PC-9 (cell line): Measurements from ENCODE around the gene SPACA5. TPM values are rescaled to one million over a fixed set of nuclear protein-coding genes. Genes with fewer than 3 reads are reported as not detected.

Source experiments
- BruUV-seq: library from RNA; stranded (reverse); fragments of 400-500 nt; replicated peaks from 2 replicates; lab custom pipeline; 2021; lab: Mats Ljungman, UMichigan
- CTCF ChIA-PET: fragments of 300-600 bp; sonication (Branson Sonifier 250); formaldehyde crosslinking; loops from one replicate; lab custom pipeline; 2022; ENCODE audit warnings: antibody characterized with exemption; lab: Charles Lee
- POLR2A ChIA-PET: fragments of 300-600 bp; sonication (Branson Sonifier 250); formaldehyde crosslinking; loops from one replicate; lab custom pipeline; 2022; ENCODE audit warnings: antibody characterized with exemption; ENCODE audit not compliant: unreplicated experiment; lab: Charles Lee
- DNase-seq, 2 experiments: peaks; one replicate each; pipeline versions ENCODE4 v3.0.0 to v3.0.0-alpha.2; 2015 to 2022; ENCODE audit warnings: mixed read lengths in 1 of 2
- H2AFZ ChIP-seq: fragments of 200-600 bp; sonication (generic); 2 replicates; pipeline ENCODE4 v1.8.1; 2017; ENCODE audit warnings: antibody characterized with exemption
- H3F3A ChIP-seq: fragments of 200-600 bp; sonication (generic); 2 replicates; pipeline ENCODE4 v1.8.1; 2017; ENCODE audit warnings: antibody characterized with exemption, mild to moderate bottlenecking, low read depth; ENCODE audit not compliant: insufficient read depth
- H3K27ac ChIP-seq: fragments of 200-600 bp; sonication (generic); 2 replicates; pipeline ENCODE4 v1.6.1; 2016; ENCODE audit warnings: mixed run types
- H3K27me3 ChIP-seq: fragments of 200-600 bp; sonication (generic); 2 replicates; pipeline ENCODE4 v1.6.1; 2016; ENCODE audit warnings: low read depth, mixed run types; ENCODE audit not compliant: insufficient read depth
- H3K36me3 ChIP-seq: fragments of 200-600 bp; sonication (generic); 2 replicates; pipeline ENCODE4 v1.6.1; 2016; ENCODE audit warnings: low read depth, mixed run types
- H3K4me1 ChIP-seq: fragments of 200-600 bp; sonication (generic); replicated peaks from 2 replicates; pipeline ENCODE4 v1.6.1; 2016; ENCODE audit warnings: mixed run types; ENCODE audit not compliant: insufficient read depth
- H3K4me2 ChIP-seq: fragments of 200-600 bp; sonication (generic); 2 replicates; pipeline ENCODE4 v1.6.1; 2017; ENCODE audit warnings: mixed run types
- H3K4me3 ChIP-seq: fragments of 200-600 bp; sonication (generic); 2 replicates; pipeline ENCODE4 v1.6.1; 2016; ENCODE audit warnings: mixed run types
- H3K79me2 ChIP-seq: fragments of 200-600 bp; sonication (generic); 2 replicates; pipeline ENCODE4 v1.6.1; 2017; ENCODE audit warnings: low read depth, mixed run types
- H3K9me2 ChIP-seq: fragments of 200-600 bp; sonication (generic); 2 replicates; pipeline ENCODE4 v1.8.1; 2017; ENCODE audit warnings: mild to moderate bottlenecking; ENCODE audit not compliant: insufficient read depth
- H3K9me3 ChIP-seq: fragments of 200-600 bp; sonication (generic); 2 replicates; pipeline ENCODE4 v1.8.1; 2016; ENCODE audit warnings: low read depth; ENCODE audit not compliant: insufficient read depth
- H4K20me1 ChIP-seq: fragments of 200-600 bp; sonication (generic); 2 replicates; pipeline ENCODE4 v1.8.1; 2017; ENCODE audit not compliant: insufficient read depth
- EZH2 ChIP-seq: fragments of 200-600 bp; sonication (generic); IDR thresholded peaks from 2 replicates; pipeline ENCODE4 v1.8.0; 2017; ENCODE audit warnings: antibody characterized with exemption, low read depth
- intact Hi-C: fragments of 100-400 bp; cut with micrococcal nuclease; formaldehyde crosslinking; loops from one replicate; pipeline ENCODE4 v1.10.0; 2022; ENCODE audit not compliant: unreplicated experiment
- total RNA-seq: library from RNA; stranded (reverse); gene quantifications from 2 replicates; pipeline ENCODE4 v1.2.3, GENCODE V29; 2021
- TF ChIP-seq, protein P1 (sequence below): fragments of 200-600 bp; sonication (generic); conservative IDR thresholded peaks from 2 replicates; pipeline ENCODE4 v1.6.1; 2017; ENCODE audit warnings: mixed run types, antibody characterized with exemption, mild to moderate bottlenecking, moderate library complexity

The SPACA5 gene
- total RNA-seq, 1 experiment from 2014 or later, result not detected

DNA sequence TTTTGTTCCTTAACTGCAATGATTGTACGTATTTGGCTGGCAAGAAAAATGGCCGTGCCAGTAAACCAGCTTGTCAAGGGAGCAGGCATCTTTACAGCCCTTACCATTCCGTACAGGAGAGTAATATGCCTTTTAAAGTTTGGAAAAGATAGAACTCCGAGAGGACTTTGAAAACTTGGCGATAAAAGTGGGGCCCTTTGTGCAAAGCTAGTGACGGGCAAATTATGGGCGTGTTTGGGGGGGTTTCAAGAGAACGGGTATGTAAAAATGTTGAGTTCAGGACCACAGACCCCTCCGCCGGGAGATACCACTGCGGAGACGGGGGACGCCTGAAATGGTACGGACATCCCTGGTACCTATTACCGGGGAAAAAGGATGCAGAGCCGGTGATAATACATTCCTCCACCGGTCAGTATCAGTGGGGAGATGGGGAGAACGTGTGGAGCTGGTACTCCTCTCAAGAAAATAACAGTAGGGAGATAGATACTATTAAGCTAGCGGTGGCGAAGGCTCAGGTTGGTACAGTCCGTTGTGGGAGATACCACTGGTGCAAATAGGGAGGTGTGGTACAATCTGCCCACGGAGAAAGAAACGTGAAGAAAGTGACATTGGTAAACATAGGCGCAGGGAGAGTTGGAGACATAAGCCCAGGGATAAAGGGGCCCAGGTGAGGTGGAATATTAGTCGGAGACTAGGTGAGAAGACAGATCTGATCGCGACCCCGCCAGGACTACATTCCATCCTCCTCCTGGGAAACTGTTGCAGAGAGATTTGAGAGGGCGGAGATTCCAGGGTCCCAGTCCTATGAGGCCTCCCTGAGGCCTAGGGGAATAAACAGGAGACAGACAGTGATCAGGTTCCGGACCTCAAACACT is 14.5 kb downstream of the SPACA5 start:
- H3K4me3 ChIP-seq, result peak overlapping the region; percentile 59
- ChIA-PET POLR2A (no interaction called here), CTCF (interaction anchor here (0.5 kb wide), 1 partner anchor 638 kb away, joined by 9 read pairs; no protein-coding TSS in a partner anchor)
- no TSS peak for BruUV-seq
- H3K4me2 ChIP-seq, result peak overlapping the region; percentile 55
- H3F3A ChIP-seq, result no peaks in the 10 kb centered on the region
- H3K36me3 ChIP-seq, result no peaks in the 10 kb centered on the region
- intact Hi-C loops, result loop anchor here (5.0 to 10.0 kb wide), 2 partner anchors 184 to 356 kb away; partner anchors contain the start of gene ZNF81
- H4K20me1 ChIP-seq, result no peaks in the 10 kb centered on the region
- no peaks in the 10 kb centered on the region for H3K27me3 ChIP-seq
- TF ChIP-seq EZH2, result no peak
- TF ChIP-seq, protein P1, sequence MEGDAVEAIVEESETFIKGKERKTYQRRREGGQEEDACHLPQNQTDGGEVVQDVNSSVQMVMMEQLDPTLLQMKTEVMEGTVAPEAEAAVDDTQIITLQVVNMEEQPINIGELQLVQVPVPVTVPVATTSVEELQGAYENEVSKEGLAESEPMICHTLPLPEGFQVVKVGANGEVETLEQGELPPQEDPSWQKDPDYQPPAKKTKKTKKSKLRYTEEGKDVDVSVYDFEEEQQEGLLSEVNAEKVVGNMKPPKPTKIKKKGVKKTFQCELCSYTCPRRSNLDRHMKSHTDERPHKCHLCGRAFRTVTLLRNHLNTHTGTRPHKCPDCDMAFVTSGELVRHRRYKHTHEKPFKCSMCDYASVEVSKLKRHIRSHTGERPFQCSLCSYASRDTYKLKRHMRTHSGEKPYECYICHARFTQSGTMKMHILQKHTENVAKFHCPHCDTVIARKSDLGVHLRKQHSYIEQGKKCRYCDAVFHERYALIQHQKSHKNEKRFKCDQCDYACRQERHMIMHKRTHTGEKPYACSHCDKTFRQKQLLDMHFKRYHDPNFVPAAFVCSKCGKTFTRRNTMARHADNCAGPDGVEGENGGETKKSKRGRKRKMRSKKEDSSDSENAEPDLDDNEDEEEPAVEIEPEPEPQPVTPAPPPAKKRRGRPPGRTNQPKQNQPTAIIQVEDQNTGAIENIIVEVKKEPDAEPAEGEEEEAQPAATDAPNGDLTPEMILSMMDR, result no peak
- H2AFZ ChIP-seq, result peak overlapping the region; percentile 90
- no peaks in the 10 kb centered on the region for H3K9me2 ChIP-seq
- peak overlapping the region; percentile 50; the same call in 1 of the 2 replicates for H3K27ac ChIP-seq
- no peaks in the 10 kb centered on the region for H3K4me1 ChIP-seq
- no peaks in the 10 kb centered on the region for H3K9me3 ChIP-seq
- DNase-seq, result peak; percentile 43 to 53
- H3K79me2 ChIP-seq, result no peaks in the 10 kb centered on the region

DNA sequence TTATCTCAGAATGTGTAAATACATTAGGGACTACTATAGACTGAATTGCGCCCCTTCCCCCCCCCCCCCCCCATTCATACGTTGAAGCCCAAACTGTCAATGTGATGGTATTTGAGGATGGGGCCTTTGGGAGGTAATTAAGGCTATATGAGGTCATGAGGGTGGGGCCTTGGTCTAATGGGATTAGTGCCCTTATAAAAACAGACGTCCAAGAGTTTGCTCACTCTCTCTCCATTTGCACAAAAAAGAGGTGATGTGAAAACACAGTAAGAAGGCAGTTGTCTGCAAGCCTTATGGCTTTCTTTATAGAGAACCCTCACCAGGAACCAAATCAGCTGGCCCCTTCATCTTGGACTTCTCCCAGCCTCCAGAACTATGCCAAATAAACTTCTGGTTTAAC is 15.3 kb downstream of the SPACA5 start:
- Histone ChIP-seq H3K4me3 (no peak overlapping the region), H3K79me2 (no peaks in the 10 kb centered on the region), H3K9me3 (no peaks in the 10 kb centered on the region), H3K27ac (no peak overlapping the region), H2AFZ (no peak overlapping the region), H3F3A (no peaks in the 10 kb centered on the region), H4K20me1 (no peaks in the 10 kb centered on the region), H3K4me1 (no peaks in the 10 kb centered on the region), H3K9me2 (no peaks in the 10 kb centered on the region), H3K27me3 (no peaks in the 10 kb centered on the region), H3K4me2 (no peak overlapping the region), H3K36me3 (no peaks in the 10 kb centered on the region)
- POLR2A ChIA-PET, result no interaction called here
- CTCF ChIA-PET, result no interaction called here
- intact Hi-C loops, result loop anchor here (5.0 to 10.0 kb wide), 2 partner anchors 185 to 357 kb away; partner anchors contain the start of gene ZNF81
- no peak for TF ChIP-seq EZH2
- TF ChIP-seq, protein P1, result no peak
- DNase-seq, result no peak
- no TSS peak for BruUV-seq

DNA sequence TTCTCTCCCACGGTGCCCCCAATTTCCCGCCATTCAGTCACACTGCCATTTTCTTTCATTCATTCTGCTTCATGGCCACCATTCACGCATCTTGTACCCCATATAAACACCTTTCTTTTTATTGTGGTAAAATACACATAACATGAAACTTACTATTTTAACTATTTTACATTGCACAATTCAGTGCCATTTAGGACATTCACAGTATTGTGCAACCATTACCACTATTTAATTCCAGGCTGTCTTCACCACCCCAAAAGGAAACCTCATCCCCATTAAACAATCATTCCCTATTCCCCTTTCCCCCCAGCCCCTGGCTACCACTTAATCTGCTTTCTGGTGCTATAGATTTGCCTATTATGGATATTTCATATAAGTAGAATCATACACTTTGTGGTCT is 15.9 kb downstream of the SPACA5 start:
- H2AFZ ChIP-seq, result no peak overlapping the region
- H4K20me1 ChIP-seq, result no peaks in the 10 kb centered on the region
- no peak overlapping the region for H3K4me3 ChIP-seq
- no peaks in the 10 kb centered on the region for H3F3A ChIP-seq
- no peaks in the 10 kb centered on the region for H3K4me1 ChIP-seq
- no peaks in the 10 kb centered on the region for H3K27me3 ChIP-seq
- intact Hi-C loops, result loop anchor here (5.0 to 10.0 kb wide), 2 partner anchors 185 to 358 kb away; partner anchors contain the start of gene ZNF81
- TF ChIP-seq EZH2, result no peak
- TF ChIP-seq, protein P1, result no peak
- DNase-seq, result no peak
- BruUV-seq, result no TSS peak
- no peaks in the 10 kb centered on the region for H3K9me3 ChIP-seq
- no peaks in the 10 kb centered on the region for H3K9me2 ChIP-seq
- POLR2A ChIA-PET, result no interaction called here
- H3K27ac ChIP-seq, result no peak overlapping the region
- H3K4me2 ChIP-seq, result no peak overlapping the region
- CTCF ChIA-PET, result no interaction called here
- no peaks in the 10 kb centered on the region for H3K36me3 ChIP-seq
- no peaks in the 10 kb centered on the region for H3K79me2 ChIP-seq
